Fibroblast of pulmonary artery (primary cell): ENCODE data around the gene HJV.
A peak's percentile ranks its signal among the peaks of the same experiment; 100 is the strongest.

Experiments
- DNase-seq: peaks from one replicate; pipeline ENCODE4 v3.0.0-alpha.2; 2010; ENCODE audit warnings: low read depth
- H3K4me3 ChIP-seq: replicated peaks from 2 replicates; pipeline ENCODE4 v1.5.1; 2011; ENCODE audit warnings: low read depth, mild to moderate bottlenecking, control low read depth, low read length, moderate library complexity
- TF ChIP-seq, protein P1 (sequence below): IDR thresholded peaks from 2 replicates; pipeline ENCODE4 v1.5.1; 2011; ENCODE audit warnings: mild to moderate bottlenecking, control low read depth, low read length, inconsistent platforms; ENCODE audit errors: missing control alignments

The HJV gene

DNA sequence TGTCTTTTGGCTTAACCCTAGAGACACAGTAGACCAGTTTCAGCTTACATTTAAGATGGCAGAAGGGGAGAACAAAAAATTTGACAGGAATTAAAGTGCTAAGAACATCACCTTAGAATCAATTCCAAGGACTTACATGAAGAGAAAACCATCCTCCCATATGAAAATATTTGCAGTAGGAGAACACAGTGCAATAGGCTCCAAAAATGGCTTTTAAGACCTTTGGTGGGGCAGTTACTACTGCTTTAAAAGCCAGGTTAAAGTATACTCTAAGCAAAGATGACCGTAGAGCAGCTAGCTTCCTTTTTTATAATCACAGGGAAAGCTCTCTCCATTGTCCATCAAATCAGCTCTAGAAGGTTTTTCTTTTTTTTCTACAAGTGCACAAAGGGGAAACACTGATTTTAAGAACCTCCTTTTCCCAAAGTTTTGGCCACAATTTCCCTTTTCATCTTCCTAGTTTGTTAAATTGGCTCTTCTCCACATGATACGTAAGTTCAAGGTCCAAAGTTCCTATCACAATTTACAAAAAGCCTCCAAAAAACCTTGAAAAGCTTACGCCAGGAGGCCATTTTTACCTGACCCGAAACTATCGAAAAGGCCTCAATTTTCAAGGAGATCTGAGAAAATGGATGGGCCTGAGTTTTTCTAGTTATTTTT, 28.4 kb downstream of the HJV start:
- peak overlapping the region; percentile 98 for H3K4me3 ChIP-seq
- TF ChIP-seq, protein P1, sequence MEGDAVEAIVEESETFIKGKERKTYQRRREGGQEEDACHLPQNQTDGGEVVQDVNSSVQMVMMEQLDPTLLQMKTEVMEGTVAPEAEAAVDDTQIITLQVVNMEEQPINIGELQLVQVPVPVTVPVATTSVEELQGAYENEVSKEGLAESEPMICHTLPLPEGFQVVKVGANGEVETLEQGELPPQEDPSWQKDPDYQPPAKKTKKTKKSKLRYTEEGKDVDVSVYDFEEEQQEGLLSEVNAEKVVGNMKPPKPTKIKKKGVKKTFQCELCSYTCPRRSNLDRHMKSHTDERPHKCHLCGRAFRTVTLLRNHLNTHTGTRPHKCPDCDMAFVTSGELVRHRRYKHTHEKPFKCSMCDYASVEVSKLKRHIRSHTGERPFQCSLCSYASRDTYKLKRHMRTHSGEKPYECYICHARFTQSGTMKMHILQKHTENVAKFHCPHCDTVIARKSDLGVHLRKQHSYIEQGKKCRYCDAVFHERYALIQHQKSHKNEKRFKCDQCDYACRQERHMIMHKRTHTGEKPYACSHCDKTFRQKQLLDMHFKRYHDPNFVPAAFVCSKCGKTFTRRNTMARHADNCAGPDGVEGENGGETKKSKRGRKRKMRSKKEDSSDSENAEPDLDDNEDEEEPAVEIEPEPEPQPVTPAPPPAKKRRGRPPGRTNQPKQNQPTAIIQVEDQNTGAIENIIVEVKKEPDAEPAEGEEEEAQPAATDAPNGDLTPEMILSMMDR, result no peak
- DNase-seq, result no peak

DNA sequence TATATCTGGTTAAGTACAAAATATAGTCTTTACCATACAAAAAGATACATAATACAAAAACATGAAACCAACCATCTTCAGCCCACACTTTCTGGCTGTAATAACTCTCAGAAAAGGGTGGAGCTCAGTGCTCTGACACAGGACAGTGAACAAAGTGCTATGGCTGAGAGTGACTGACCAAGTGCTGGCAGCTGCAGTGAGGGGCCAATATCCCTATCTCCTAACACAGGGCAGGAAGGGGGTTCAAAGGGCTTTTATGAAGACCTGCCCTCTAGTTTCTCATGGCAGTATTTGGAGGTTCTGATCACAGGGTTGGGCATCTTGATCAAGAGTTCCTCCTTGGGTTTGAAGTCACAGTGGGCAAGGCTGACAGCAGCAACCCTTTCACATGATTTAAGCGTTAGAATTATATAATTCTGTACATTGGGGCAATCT, 29.0 kb downstream of the HJV start:
- TF ChIP-seq, protein P1, result no peak
- DNase-seq, result no peak
- H3K4me3 ChIP-seq, result peak overlapping the region; percentile 98

DNA sequence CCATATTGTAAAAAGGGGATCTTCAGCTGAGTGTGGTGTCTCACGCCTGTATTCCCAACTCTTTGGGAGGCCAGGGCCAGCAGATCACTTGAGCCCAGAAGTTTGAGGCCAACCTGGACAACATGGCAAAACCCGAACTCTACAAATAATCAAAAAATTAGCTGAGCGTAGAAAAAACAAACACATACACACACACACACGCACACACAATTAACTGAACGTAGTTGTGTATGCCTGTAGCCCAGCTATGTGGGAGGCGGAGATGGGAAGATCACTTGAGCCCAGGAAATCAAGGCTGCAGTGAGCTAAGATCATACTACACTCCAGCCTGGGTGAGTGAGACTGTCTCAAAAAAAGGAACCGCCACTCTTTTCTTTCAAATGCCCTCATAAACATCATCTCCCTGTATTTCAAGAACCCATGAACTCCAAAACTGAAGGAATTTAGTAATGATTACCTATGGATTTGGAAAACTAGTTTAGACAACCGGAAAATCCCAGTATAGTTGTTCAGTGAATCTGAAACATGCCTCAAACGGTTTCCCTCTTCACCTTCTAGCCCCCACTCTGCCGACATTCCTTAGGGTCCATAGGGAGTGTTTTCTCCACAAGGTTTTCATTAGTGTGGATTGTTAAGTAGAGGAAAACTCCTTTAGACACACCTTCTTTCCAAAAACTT, 29.7 kb downstream of the HJV start:
- TF ChIP-seq, protein P1, result no peak
- DNase-seq, result no peak
- H3K4me3 ChIP-seq, result peak overlapping the region; percentile 98

DNA sequence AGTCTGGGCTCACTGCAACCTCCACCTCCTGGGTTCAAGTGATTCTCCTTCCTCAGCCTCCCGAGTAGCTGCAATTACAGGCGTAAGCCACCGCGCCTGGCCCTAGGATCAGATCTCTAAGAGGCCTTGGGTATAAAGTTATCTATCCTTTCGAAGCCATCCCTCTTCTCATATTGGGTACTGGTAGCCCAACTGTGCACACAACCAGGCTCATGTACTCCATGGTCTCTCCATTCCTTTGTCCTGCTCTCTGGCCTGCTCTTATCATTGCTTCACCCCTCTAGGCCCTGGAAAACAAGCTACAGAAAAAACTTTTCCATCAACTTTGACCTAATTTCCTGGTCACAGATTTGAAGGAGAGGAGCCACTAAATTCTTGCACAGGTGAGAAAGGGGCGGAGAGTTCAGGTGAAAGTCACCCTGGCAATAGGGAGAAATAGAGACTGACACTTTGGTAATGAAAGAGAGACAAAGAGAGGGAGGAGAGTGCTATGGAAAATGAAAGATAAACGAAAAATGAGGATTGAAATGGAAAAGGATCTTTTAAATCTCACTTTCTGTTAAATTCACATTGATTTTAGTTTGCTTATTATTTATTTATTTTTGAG, 31.2 kb downstream of the HJV start:
- H3K4me3 ChIP-seq, result no peak overlapping the region
- no peak for DNase-seq

DNA sequence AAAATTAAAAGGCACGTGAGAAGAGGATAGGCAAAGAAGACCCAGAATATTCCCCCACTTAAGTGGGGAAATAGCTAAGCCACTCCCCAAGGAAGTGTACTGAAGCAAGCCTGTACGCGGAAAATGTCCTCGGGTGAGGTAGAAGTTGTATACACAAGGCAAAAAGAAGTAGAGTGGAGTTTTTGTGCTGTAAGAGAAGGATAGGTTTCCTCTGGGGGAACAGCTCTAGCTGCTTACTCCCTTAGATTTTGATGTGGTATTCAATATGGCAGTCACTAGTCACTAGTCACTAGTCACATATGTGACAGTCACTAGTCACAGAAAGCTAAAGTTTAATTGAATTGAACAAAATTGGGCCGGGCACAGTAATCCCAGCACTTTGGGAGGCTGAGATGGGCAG, 32.8 kb downstream of the HJV start:
- no peak overlapping the region for H3K4me3 ChIP-seq
- TF ChIP-seq, protein P1, result no peak
- no peak for DNase-seq

More for the DNA sequence above, 31.2 kb downstream of the HJV start:
- TF ChIP-seq, protein P1, result no peak

DNA sequence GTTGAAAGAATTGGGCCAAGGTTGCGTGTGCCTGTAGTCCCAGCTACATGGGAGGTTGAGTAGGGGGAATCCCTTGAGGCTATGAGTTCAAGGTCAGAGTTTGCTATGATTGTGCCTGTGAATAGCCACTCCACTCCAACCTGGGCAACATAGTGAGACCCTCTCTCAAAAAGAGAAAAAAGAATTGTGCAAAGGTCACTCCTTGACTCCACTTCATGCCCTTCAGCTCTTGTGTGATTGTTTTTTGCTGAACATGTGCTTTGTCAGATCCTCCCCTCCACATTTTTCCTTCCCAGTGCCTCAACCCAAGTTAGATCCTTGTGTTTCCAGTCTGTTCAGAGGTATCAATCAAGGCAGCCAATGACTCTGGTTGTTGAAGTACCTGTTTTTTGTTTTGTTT, 33.6 kb downstream of the HJV start:
- no peak for DNase-seq
- TF ChIP-seq, protein P1, result no peak
- H3K4me3 ChIP-seq, result no peak overlapping the region
